Trophoblast cell (in vitro differentiated cells and primary cell): ENCODE results near the gene ACAD9.

Experiments
- DNase-seq, 2 donors: peaks; one replicate each; pipeline ENCODE4 v3.0.0-alpha.2; 2016
- H2AFZ ChIP-seq: 2 replicates; pipeline ENCODE4 v1.6.1; 2013; ENCODE audit warnings: low read length, moderate library complexity, mild to moderate bottlenecking; ENCODE audit not compliant: insufficient read depth, poor library complexity
- H2AK5ac ChIP-seq: 2 replicates; pipeline ENCODE4 v1.6.1; 2013; ENCODE audit warnings: mild to moderate bottlenecking, low read length
- H2BK120ac ChIP-seq: 2 replicates; pipeline ENCODE4 v1.6.1; 2013; ENCODE audit warnings: low read length, mild to moderate bottlenecking, moderate library complexity; ENCODE audit not compliant: insufficient read depth, poor library complexity
- H2BK12ac ChIP-seq: 2 replicates; pipeline ENCODE4 v1.6.1; 2013; ENCODE audit warnings: mild to moderate bottlenecking, low read length, moderate library complexity
- H2BK5ac ChIP-seq: 2 replicates; pipeline ENCODE4 v1.6.1; 2013; ENCODE audit warnings: low read length, low read depth, moderate library complexity, mild to moderate bottlenecking; ENCODE audit not compliant: poor library complexity
- H3K14ac ChIP-seq: 2 replicates; pipeline ENCODE4 v1.6.1; 2013; ENCODE audit warnings: mild to moderate bottlenecking, low read length
- H3K18ac ChIP-seq: 2 replicates; pipeline ENCODE4 v1.6.1; 2013; ENCODE audit warnings: mild to moderate bottlenecking, low read length
- H3K23ac ChIP-seq: 2 replicates; pipeline ENCODE4 v1.6.1; 2013; ENCODE audit warnings: low read length
- H3K27ac ChIP-seq: 2 replicates; pipeline ENCODE4 v1.5.1; 2013; ENCODE audit warnings: low read depth, mild to moderate bottlenecking, inconsistent platforms, low read length, moderate library complexity
- H3K27me3 ChIP-seq: 2 replicates; pipeline ENCODE4 v1.6.1; 2013; ENCODE audit warnings: inconsistent platforms, mild to moderate bottlenecking, low read length, moderate library complexity; ENCODE audit not compliant: insufficient read depth
- H3K36me3 ChIP-seq, 2 experiments: 1 replicate in 1 of 2; 2 replicates in 1 of 2; pipeline ENCODE4 v1.6.1; 2013; ENCODE audit warnings: low read length in 2 of 2, mild to moderate bottlenecking in 2 of 2, moderate library complexity in 1 of 2; ENCODE audit not compliant: insufficient read depth in 2 of 2, control insufficient read depth in 1 of 2
- H3K4ac ChIP-seq: 2 replicates; pipeline ENCODE4 v1.6.1; 2013; ENCODE audit warnings: low read depth, mild to moderate bottlenecking, low read length, moderate library complexity
- H3K4me1 ChIP-seq, 2 experiments: 1 replicate in 1 of 2; 2 replicates in 1 of 2; pipeline ENCODE4 v1.6.1; 2013; ENCODE audit warnings: low read length in 2 of 2, mild to moderate bottlenecking in 2 of 2, moderate library complexity in 1 of 2; ENCODE audit not compliant: insufficient read depth in 2 of 2, control insufficient read depth in 1 of 2
- H3K4me2 ChIP-seq: 2 replicates; pipeline ENCODE4 v1.6.1; 2013; ENCODE audit warnings: inconsistent platforms, mild to moderate bottlenecking, low read length, moderate library complexity
- H3K4me3 ChIP-seq: 2 replicates; pipeline ENCODE4 v1.5.1; 2013; ENCODE audit warnings: mild to moderate bottlenecking, low read depth, low read length, inconsistent platforms
- H3K79me1 ChIP-seq: one replicate; pipeline ENCODE4 v1.6.1; 2013; ENCODE audit warnings: low read length
- H3K79me2 ChIP-seq: 2 replicates; pipeline ENCODE4 v1.6.1; 2013; ENCODE audit warnings: low read length, mild to moderate bottlenecking; ENCODE audit not compliant: control insufficient read depth, insufficient read depth, poor library complexity
- H3K9ac ChIP-seq: 2 replicates; pipeline ENCODE4 v1.6.1; 2013; ENCODE audit warnings: mild to moderate bottlenecking, low read length
- H3K9me3 ChIP-seq: 2 replicates; pipeline ENCODE4 v1.6.1; 2013; ENCODE audit warnings: low read depth, mild to moderate bottlenecking, control low read depth, inconsistent platforms, low read length; ENCODE audit not compliant: insufficient read depth
- H4K12ac ChIP-seq: 2 replicates; pipeline ENCODE4 v1.6.1; 2013; ENCODE audit warnings: low read depth, mild to moderate bottlenecking, low read length, moderate library complexity
- H4K8ac ChIP-seq: 2 replicates; pipeline ENCODE4 v1.6.1; 2013; ENCODE audit warnings: low read depth, mild to moderate bottlenecking, low read length, moderate library complexity
- H4K91ac ChIP-seq: one replicate; pipeline ENCODE4 v1.6.1; 2013; ENCODE audit warnings: low read depth, mild to moderate bottlenecking, low read length, moderate library complexity
- WGBS: extraction: QIAGEN DNeasy Blood & Tissue Kit; methylation state at CpG from one replicate; pipeline ENCODE4 v1.1.7; 2013; ENCODE audit warnings: missing lambda C conversion rate; ENCODE audit not compliant: insufficient read length, insufficient coverage; ENCODE audit errors: extremely low coverage; 5-methylcytosine and 5-hydroxymethylcytosine counted together

The ACAD9 gene

DNA sequence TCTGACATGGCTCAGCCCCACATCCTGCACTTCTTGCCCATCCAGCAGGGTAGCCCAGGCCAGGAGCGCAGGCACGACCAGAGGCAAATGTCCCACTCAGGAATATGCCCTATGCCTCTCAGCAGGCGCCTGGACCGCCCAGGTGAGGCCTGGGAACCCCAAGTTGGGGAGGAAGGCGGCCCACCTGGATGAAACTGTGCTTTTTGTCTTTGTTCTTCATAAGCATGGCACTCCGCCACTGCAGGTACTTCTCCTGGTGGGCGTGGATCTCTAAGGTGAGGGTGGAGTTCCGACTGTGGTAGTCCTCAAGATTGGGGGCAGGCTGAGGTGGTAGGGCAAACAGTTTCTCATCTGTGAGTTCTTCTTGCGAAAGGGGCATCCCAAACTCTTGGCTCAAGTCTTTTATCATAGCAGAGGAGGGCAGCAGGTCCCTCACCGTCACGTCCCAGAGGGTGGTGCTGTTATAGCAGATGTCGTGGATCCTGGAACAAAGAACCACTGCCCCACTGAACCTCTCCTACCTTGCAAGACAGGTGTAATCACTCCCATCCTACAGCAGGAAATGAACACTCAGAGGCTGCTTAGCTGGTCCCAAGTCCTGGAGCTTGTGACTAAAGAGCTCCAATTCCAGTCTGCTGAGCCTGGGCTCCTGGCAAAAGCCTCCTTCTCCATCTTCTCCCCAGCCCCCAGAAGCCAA, 53.2 kb downstream of the ACAD9 start:
- no peak overlapping the region for H3K4me2 ChIP-seq
- no peak for DNase-seq
- H3K4ac ChIP-seq = no peak overlapping the region
- no peaks in the 10 kb centered on the region for H3K27me3 ChIP-seq
- no peak overlapping the region for H2AK5ac ChIP-seq
- H3K27ac ChIP-seq = no peak overlapping the region
- no peak overlapping the region for H3K14ac ChIP-seq
- H3K9me3 ChIP-seq = peaks cover 4% of the 10 kb centered on the region
- no CpG with 5 or more reads among the region's 12 CpGs for WGBS
- no peak overlapping the region for H4K91ac ChIP-seq
- no peak overlapping the region for H3K23ac ChIP-seq
- H2AFZ ChIP-seq = no peak overlapping the region
- H3K18ac ChIP-seq = no peak overlapping the region
- H4K12ac ChIP-seq = no peak overlapping the region
- no peaks in the 10 kb centered on the region for H3K36me3 ChIP-seq
- H3K4me3 ChIP-seq = no peak overlapping the region
- H4K8ac ChIP-seq = no peak overlapping the region
- no peak overlapping the region for H2BK5ac ChIP-seq
- no peaks in the 10 kb centered on the region for H3K4me1 ChIP-seq
- H2BK12ac ChIP-seq = no peak overlapping the region
- no peak overlapping the region for H2BK120ac ChIP-seq
- H3K79me2 ChIP-seq = no peaks in the 10 kb centered on the region
- H3K9ac ChIP-seq = no peak overlapping the region
- no peaks in the 10 kb centered on the region for H3K79me1 ChIP-seq

DNA sequence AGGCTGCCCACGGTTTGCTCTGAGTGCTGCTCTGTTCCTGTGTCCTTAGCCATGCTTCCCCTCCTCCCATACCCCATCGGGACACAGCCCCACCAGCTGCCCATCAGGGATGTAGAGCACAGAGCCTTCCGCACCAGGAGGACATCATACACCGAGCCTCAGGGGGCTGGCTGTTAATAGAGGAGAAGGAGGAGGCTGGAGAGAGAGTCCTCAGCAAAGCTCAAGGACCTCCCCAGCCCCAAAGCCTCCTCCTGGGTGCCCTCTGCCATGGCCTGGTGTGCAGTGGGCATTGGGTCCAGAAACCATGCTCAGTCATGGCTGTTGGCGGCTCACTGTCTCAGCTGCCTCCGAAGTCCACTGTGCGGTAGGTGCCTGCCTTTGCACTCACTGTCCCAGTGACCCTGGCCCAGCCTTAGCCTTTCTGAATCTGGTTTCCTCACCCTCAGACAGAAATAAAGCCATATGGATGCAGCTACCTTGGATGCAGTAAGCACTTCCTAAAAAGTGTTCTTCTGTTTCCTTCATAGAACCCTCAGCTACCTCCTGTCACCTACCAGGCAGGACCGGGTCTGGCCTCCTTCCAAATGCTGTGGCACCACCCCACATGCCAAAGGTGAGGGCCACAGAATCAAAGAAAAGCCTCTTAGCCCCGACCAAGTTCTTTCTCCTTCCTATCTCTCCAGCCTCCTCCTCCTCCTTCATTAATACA, 53.9 kb downstream of the ACAD9 start:
- H4K12ac ChIP-seq = no peak overlapping the region
- no peak overlapping the region for H2BK120ac ChIP-seq
- no peak overlapping the region for H3K14ac ChIP-seq
- no peak overlapping the region for H3K4me3 ChIP-seq
- WGBS = no CpG with 5 or more reads among the region's 9 CpGs
- no peak overlapping the region for H2BK12ac ChIP-seq
- H4K91ac ChIP-seq = no peak overlapping the region
- H3K9ac ChIP-seq = no peak overlapping the region
- no peak overlapping the region for H3K23ac ChIP-seq
- no peak overlapping the region for H2BK5ac ChIP-seq
- H3K4me2 ChIP-seq = no peak overlapping the region
- no peaks in the 10 kb centered on the region for H3K4me1 ChIP-seq
- no peak overlapping the region for H2AFZ ChIP-seq
- H4K8ac ChIP-seq = no peak overlapping the region
- DNase-seq = no peak
- peaks cover 4% of the 10 kb centered on the region for H3K9me3 ChIP-seq
- H3K27me3 ChIP-seq = no peaks in the 10 kb centered on the region
- H3K27ac ChIP-seq = no peak overlapping the region
- no peak overlapping the region for H2AK5ac ChIP-seq
- H3K18ac ChIP-seq = no peak overlapping the region
- H3K79me1 ChIP-seq = no peaks in the 10 kb centered on the region
- no peaks in the 10 kb centered on the region for H3K36me3 ChIP-seq
- H3K79me2 ChIP-seq = no peaks in the 10 kb centered on the region
- H3K4ac ChIP-seq = no peak overlapping the region

DNA sequence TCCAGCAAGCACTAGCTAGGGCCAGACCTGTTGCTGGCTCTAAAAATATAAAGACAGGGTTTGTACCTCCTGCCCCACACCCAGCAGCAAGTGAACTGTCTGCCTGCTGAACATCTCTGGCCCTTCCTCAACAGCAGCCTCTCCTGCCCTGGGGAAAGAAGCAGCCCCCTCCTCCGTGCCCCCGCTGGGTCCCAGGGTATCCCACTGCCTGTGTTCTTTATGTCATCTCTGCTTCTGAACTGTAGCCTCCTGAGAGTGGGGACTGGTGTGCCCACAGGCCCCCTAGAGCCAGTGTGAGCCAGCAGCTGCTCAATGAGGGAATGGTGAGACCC, 54.5 kb downstream of the ACAD9 start:
- no CpG with 5 or more reads among the region's 2 CpGs for WGBS
- Histone ChIP-seq H4K91ac (no peak overlapping the region), H3K9me3 (peaks cover 4% of the 10 kb centered on the region), H2AK5ac (no peak overlapping the region), H2BK5ac (no peak overlapping the region), H3K79me2 (no peaks in the 10 kb centered on the region), H3K23ac (no peak overlapping the region), H4K8ac (no peak overlapping the region), H3K36me3 (no peaks in the 10 kb centered on the region), H3K79me1 (no peaks in the 10 kb centered on the region), H2BK12ac (no peak overlapping the region), H2BK120ac (no peak overlapping the region), H3K27me3 (no peaks in the 10 kb centered on the region), H2AFZ (no peak overlapping the region), H3K4me3 (no peak overlapping the region), H3K4ac (no peak overlapping the region), H3K14ac (no peak overlapping the region), H3K4me1 (no peaks in the 10 kb centered on the region), H3K27ac (no peak overlapping the region), H3K9ac (no peak overlapping the region), H4K12ac (no peak overlapping the region), H3K4me2 (no peak overlapping the region), H3K18ac (no peak overlapping the region)
- no peak for DNase-seq

DNA sequence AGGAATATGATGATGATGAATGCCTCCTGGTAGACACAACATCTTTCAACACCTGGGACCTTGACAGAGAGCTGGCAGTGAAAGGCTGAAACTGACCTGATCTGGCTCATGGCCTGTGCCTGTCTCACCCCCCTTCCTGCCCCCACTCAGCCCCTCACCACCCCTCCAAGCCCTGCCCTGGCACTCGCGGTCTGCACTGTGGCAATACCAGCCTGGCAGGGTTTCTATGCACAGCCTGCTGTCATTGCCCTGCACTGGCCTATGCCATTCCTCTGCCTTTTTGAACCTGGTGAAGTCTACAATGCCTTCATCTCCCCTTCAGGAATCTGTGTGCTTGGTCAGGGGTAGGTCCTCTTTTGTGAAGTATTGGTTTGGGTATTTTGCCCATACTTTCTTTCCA, 56.5 kb downstream of the ACAD9 start:
- WGBS = no CpG with 5 or more reads among the region's 2 CpGs
- Histone ChIP-seq H3K14ac (no peak overlapping the region), H3K79me2 (no peaks in the 10 kb centered on the region), H2AK5ac (no peak overlapping the region), H3K4me1 (no peaks in the 10 kb centered on the region), H3K27ac (no peak overlapping the region), H3K9me3 (peaks cover 5% of the 10 kb centered on the region), H3K9ac (no peak overlapping the region), H3K36me3 (no peaks in the 10 kb centered on the region), H3K27me3 (no peaks in the 10 kb centered on the region), H2BK120ac (no peak overlapping the region), H3K4ac (no peak overlapping the region), H2BK12ac (no peak overlapping the region), H3K23ac (no peak overlapping the region), H2AFZ (no peak overlapping the region), H3K4me2 (no peak overlapping the region), H3K18ac (no peak overlapping the region), H4K12ac (no peak overlapping the region), H3K4me3 (no peak overlapping the region), H4K91ac (no peak overlapping the region), H3K79me1 (no peaks in the 10 kb centered on the region), H2BK5ac (no peak overlapping the region), H4K8ac (no peak overlapping the region)
- no peak for DNase-seq
